Astrocyte (in vitro differentiated cells and primary cell): ENCODE measurements around the gene FOXJ3.

Experiments
- CTCF ChIP-seq: IDR thresholded peaks from 2 replicates; pipeline ENCODE4 v1.5.1; 2011; ENCODE audit warnings: low read depth, mild to moderate bottlenecking, inconsistent platforms, low read length, moderate library complexity; ENCODE audit not compliant: insufficient read depth
- EZH2 ChIP-seq: IDR thresholded peaks from 2 replicates; pipeline ENCODE4 v1.6.1; 2012; ENCODE audit warnings: mild to moderate bottlenecking, low read length, inconsistent platforms; ENCODE audit not compliant: insufficient read depth

DNA sequence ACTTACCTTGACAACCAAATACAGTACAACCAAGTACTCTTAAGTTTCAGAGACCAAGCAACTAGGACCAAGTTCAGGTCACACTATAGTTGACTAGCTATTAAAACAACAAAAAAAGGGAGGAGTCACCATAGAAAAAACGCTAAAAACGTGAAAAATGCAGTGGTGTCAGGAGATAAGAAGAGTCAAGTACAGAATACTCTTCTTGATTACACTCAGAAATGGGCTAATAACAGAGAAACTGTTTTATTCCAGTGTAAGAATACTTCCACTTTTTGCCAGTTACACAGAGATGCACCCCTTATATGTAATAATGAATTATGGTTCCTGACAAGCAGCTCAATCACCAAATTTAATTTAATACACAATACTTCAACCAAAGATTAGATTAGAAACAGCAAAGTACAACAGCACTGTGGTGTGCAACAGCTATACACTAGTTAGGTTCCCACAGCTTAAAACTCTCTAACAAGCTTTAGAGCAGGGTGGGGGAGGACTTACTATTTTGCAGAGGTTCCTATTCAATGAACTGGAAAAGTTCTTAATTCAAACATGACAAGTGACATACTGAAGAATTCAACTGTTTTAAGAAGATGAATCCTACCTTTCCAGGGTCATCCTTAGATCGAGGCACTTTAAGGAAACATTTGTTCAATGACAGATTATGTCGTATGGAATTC is 70.4 kb downstream of the FOXJ3 start:
- TF ChIP-seq CTCF (no peak), EZH2 (no peak)
